HepG2 (cell line): ENCODE measurements around the gene BOLA3. TPM values are rescaled to one million over a fixed set of nuclear protein-coding genes. Genes with fewer than 3 reads are reported as not detected.

Source experiments
- ATAC-seq: fragments of 200-7000 bp; cut with Tn5 transposase; 3 replicates; pipeline ENCODE4 v1.9.1; 2020; ENCODE audit warnings: mild to moderate bottlenecking, moderate library complexity
- BruUV-seq: library from RNA; stranded (reverse); fragments of 400-500 nt; replicated peaks from 2 replicates; lab custom pipeline; 2021; lab: Mats Ljungman, UMichigan
- CTCF ChIA-PET: fragments of 300-600 bp; formaldehyde crosslinking; extraction: SDS; loops from one replicate; lab custom pipeline; 2021; ENCODE audit warnings: low total read pairs, inconsistent platforms, low intra/inter-chr PET ratio; lab: Yijun Ruan, JAX
- POLR2A ChIA-PET: fragments of 350-600 bp; sonication (Branson Sonifier 250); formaldehyde crosslinking; loops from one replicate; lab custom pipeline; 2020; ENCODE audit warnings: antibody characterized with exemption, inconsistent platforms; lab: Yijun Ruan, JAX
- DNase-seq: peaks from one replicate; pipeline ENCODE4 v3.0.0-alpha.2; 2015; ENCODE audit warnings: low spot score
- FAIRE-seq: peaks from 3 replicates; lab custom pipeline; 2011; peaks lifted over from hg19 to GRCh38; lab: Jason Lieb, UNC
- H2AFZ ChIP-seq: one replicate; pipeline ENCODE4 v1.6.1; 2011; ENCODE audit warnings: low read length, inconsistent platforms
- H3K27ac ChIP-seq: fragments of 300-600 bp; 3 replicates; pipeline ENCODE4 v1.8.0; 2011; ENCODE audit warnings: mixed run types, mild to moderate bottlenecking, mixed read lengths, low read length, inconsistent platforms; ENCODE audit not compliant: insufficient read depth; ENCODE audit errors: extremely low read length
- H3K27me3 ChIP-seq, 2 experiments: fragments of 200-600 bp in 1 of 2; 2 replicates in 1 of 2; 3 replicates in 1 of 2; pipeline versions ENCODE4 v1.6.0 to v1.8.0; 2011; ENCODE audit warnings: low read length in 2 of 2, mild to moderate bottlenecking in 2 of 2, moderate library complexity in 2 of 2, inconsistent platforms in 1 of 2; ENCODE audit not compliant: insufficient read depth in 2 of 2, control insufficient read depth in 1 of 2
- H3K36me3 ChIP-seq, 2 experiments: fragments of 200-600 bp in 1 of 2; replicated peaks in 1 of 2; 2 replicates in 1 of 2; 3 replicates in 1 of 2; pipeline versions ENCODE4 v1.5.1 to v1.8.0; 2011; ENCODE audit warnings: low read length in 2 of 2, inconsistent platforms in 1 of 2; ENCODE audit not compliant: insufficient read depth in 2 of 2, control insufficient read depth in 1 of 2
- H3K4me1 ChIP-seq: 2 replicates; pipeline ENCODE4 v1.5.1; 2012; ENCODE audit warnings: low read length, inconsistent platforms; ENCODE audit not compliant: insufficient read depth
- H3K4me2 ChIP-seq: 2 replicates; pipeline ENCODE4 v1.6.0; 2011; ENCODE audit warnings: low read depth, low read length, inconsistent platforms
- H3K4me3 ChIP-seq, 3 experiments: fragments of 200-600 bp in 1 of 3; sonication (generic), shearing (Covaris generic) in 1 of 3; replicated peaks in 1 of 3; 2 replicates each; pipeline ENCODE4 v1.5.1; 2011 to 2016; ENCODE audit warnings: low read length in 3 of 3, inconsistent platforms in 2 of 3, low read depth in 2 of 3, mild to moderate bottlenecking in 2 of 3, control low read depth in 1 of 3, mixed read lengths in 1 of 3; ENCODE audit not compliant: insufficient read depth in 1 of 3
- H3K79me2 ChIP-seq: one replicate; pipeline ENCODE4 v1.6.1; 2011; ENCODE audit warnings: low read length, inconsistent platforms; ENCODE audit not compliant: insufficient read depth
- H3K9ac ChIP-seq: 2 replicates; pipeline ENCODE4 v1.6.0; 2011; ENCODE audit warnings: mild to moderate bottlenecking, low read depth, low read length, inconsistent platforms; ENCODE audit not compliant: insufficient read depth
- H3K9me3 ChIP-seq: 2 replicates; pipeline ENCODE4 v1.5.1; 2012; ENCODE audit warnings: mild to moderate bottlenecking, low read length
- H4K20me1 ChIP-seq: 2 replicates; pipeline ENCODE4 v1.6.0; 2011; ENCODE audit warnings: inconsistent platforms, mild to moderate bottlenecking, low read length, moderate library complexity; ENCODE audit not compliant: insufficient read depth
- ATRX ChIP-seq: sonication (generic); formaldehyde crosslinking; IDR thresholded peaks from 2 replicates; pipeline ENCODE4 v1.4.0; 2020; ENCODE audit warnings: missing genetic modification reagents, borderline replicate concordance
- CEBPG ChIP-seq: IDR thresholded peaks from 2 replicates; pipeline ENCODE4 v1.6.1; 2016
- MAFK ChIP-seq, 2 experiments: IDR thresholded peaks in 1 of 2; conservative IDR thresholded peaks in 1 of 2; 2 replicates each; pipeline ENCODE4 v1.6.1; 2011; ENCODE audit warnings: improper control_type of control experiment in 2 of 2, low read length in 2 of 2
- MYNN ChIP-seq: sonication (generic); formaldehyde crosslinking; IDR thresholded peaks from 2 replicates; pipeline ENCODE4 v1.4.0; 2020; ENCODE audit warnings: mild to moderate bottlenecking, low read depth, missing genetic modification reagents
- RXRA ChIP-seq: sonication (generic); formaldehyde crosslinking; IDR thresholded peaks from 2 replicates; pipeline ENCODE4 v1.5.1; 2020; ENCODE audit warnings: missing genetic modification reagents
- ZNF451 ChIP-seq: sonication (generic); formaldehyde crosslinking; IDR thresholded peaks from 2 replicates; pipeline ENCODE4 v1.5.0; 2020; ENCODE audit warnings: mild to moderate bottlenecking, missing genetic modification reagents
- ZNF687 ChIP-seq: sonication (generic); formaldehyde crosslinking; IDR thresholded peaks from 2 replicates; pipeline ENCODE4 v1.5.1; 2020; ENCODE audit warnings: mild to moderate bottlenecking, missing genetic modification reagents, moderate library complexity
- WGBS: methylation state at CpG from one replicate; pipeline ENCODE4 v1.1.6; 2017; ENCODE audit warnings: low lambda C conversion rate; 5-methylcytosine and 5-hydroxymethylcytosine counted together
- in situ Hi-C: cut with HindIII; loops from 2 replicates; pipeline ENCODE4 v1.10.0; 2017; ENCODE audit warnings: low pct_unique_long_range_greater_than_20kb; ENCODE audit not compliant: extremely low pct_ligation_motif_present
- intact Hi-C: fragments of 100-400 bp; cut with micrococcal nuclease; formaldehyde crosslinking; loops from one replicate; pipeline ENCODE4 v1.10.0; 2022; ENCODE audit not compliant: unreplicated experiment
- polyA plus RNA-seq, 8 experiments: library from polyadenylated mRNA; depleted of rRNA in 3 of 8; stranded (reverse) in 7 of 8; unstranded in 1 of 8; fragments of >200 nt; fragmentation: Illumina TruSeq in 4 of 8; extraction: Trizol in 4 of 8; gene quantifications; 2 replicates each; pipeline versions ENCODE4 v1.2.1 to v1.2.3, GENCODE V29; 2011 to 2016; ENCODE audit warnings: low read depth in 4 of 8, missing spikeins in 1 of 8, mixed read lengths in 1 of 8; ENCODE audit not compliant: insufficient read depth in 1 of 8
- total RNA-seq, 5 experiments: library from RNA; depleted of rRNA; stranded (reverse); fragments of >200 nt; fragmentation: Illumina TruSeq; extraction: Trizol; gene quantifications; 2 replicates each; pipeline ENCODE4 v1.2.3, GENCODE V29; 2016; ENCODE audit warnings: low read depth in 1 of 5
- TF ChIP-seq, protein P1 (sequence below): sonication (generic); formaldehyde crosslinking; IDR thresholded peaks from 2 replicates; pipeline ENCODE4 v1.8.1; 2022; ENCODE audit warnings: low read depth, mild to moderate bottlenecking, missing genetic modification reagents

BOLA3 gene
- total and polyA plus RNA-seq, 2 of the 13 experiments (the other 11 are each of a cell fraction or from before 2014, with no cell fraction given): 89.7 to 170 TPM

- H3K36me3 ChIP-seq: no peaks in the 10 kb centered on the region
- H3K27me3 ChIP-seq: no peaks in the 10 kb centered on the region
- no peak overlapping the region for H3K27ac ChIP-seq
- H3K9ac ChIP-seq: no peak overlapping the region
- ChIA-PET POLR2A (interaction anchor here (1.4 to 1.8 kb wide), 2 partner anchors 10 kb away, joined by 11 to 20 read pairs; partner anchors contain the start of genes MOB1A and MTHFD2), CTCF (no interaction called here)
- TF ChIP-seq MAFK (conservative IDR thresholded peaks at IDR 0.05 in 1 of 2, IDR thresholded peaks at IDR 0.05 in 1 of 2; ENCODE audit: low read length in 2 of 2): 0 out of 4 replicates have a peak, but pooled peaks of 1 of the 2 experiments have one; percentile 9
- TF ChIP-seq, protein P1, sequence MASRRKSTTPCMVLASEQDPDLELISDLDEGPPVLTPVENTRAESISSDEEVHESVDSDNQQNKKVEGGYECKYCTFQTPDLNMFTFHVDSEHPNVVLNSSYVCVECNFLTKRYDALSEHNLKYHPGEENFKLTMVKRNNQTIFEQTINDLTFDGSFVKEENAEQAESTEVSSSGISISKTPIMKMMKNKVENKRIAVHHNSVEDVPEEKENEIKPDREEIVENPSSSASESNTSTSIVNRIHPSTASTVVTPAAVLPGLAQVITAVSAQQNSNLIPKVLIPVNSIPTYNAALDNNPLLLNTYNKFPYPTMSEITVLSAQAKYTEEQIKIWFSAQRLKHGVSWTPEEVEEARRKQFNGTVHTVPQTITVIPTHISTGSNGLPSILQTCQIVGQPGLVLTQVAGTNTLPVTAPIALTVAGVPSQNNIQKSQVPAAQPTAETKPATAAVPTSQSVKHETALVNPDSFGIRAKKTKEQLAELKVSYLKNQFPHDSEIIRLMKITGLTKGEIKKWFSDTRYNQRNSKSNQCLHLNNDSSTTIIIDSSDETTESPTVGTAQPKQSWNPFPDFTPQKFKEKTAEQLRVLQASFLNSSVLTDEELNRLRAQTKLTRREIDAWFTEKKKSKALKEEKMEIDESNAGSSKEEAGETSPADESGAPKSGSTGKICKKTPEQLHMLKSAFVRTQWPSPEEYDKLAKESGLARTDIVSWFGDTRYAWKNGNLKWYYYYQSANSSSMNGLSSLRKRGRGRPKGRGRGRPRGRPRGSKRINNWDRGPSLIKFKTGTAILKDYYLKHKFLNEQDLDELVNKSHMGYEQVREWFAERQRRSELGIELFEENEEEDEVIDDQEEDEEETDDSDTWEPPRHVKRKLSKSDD (CRISPR knock-in tag): no peak
- no peaks in the 10 kb centered on the region for H4K20me1 ChIP-seq
- no peak overlapping the region for H3K4me3 ChIP-seq
- BruUV-seq: no TSS peak
- FAIRE-seq (no peak), ATAC-seq (no peak), DNase-seq (no peak)
- no peak overlapping the region for H2AFZ ChIP-seq
- WGBS: 72% methylated on average over 3 of the region's 3 CpGs
- intact Hi-C loops (no loop called here), in situ Hi-C loops (no loop called here)
- no peaks in the 10 kb centered on the region for H3K79me2 ChIP-seq
- H3K9me3 ChIP-seq: no peaks in the 10 kb centered on the region
- peaks cover 32% of the 10 kb centered on the region for H3K4me1 ChIP-seq
- peak overlapping the region; percentile 71 for H3K4me2 ChIP-seq
Observed at GRCh38 chr2:74188696-74189095, 41.0 kb upstream of the BOLA3 start.

GRCh38 chr2:74188018-74188601, 40.4 kb upstream of the BOLA3 start:
- Histone ChIP-seq H3K36me3 (no peaks in the 10 kb centered on the region), H2AFZ (peak overlapping the region; percentile 37), H3K9me3 (no peaks in the 10 kb centered on the region), H4K20me1 (no peaks in the 10 kb centered on the region), H3K4me2 (peak overlapping the region; percentile 71), H3K9ac (peak overlapping the region; percentile 7; the same call in 1 of the 2 replicates), H3K79me2 (no peaks in the 10 kb centered on the region), H3K27me3 (no peaks in the 10 kb centered on the region), H3K4me3 (peak overlapping the region in 1 of 3 experiments; percentile 45; a peak in 2 of 6 replicates), H3K4me1 (peaks cover 29% of the 10 kb centered on the region), H3K27ac (no peak overlapping the region)
- CTCF ChIA-PET: no interaction called here
- POLR2A ChIA-PET: interaction anchor here (1.4 to 1.8 kb wide), 2 partner anchors 9 to 10 kb away, joined by 11 to 20 read pairs; partner anchors contain the start of genes MOB1A and MTHFD2
- in situ Hi-C loops: no loop called here
- DNase-seq: peak; percentile 33
- ATAC-seq: peak; percentile 72
- intact Hi-C loops: no loop called here
- no peak for FAIRE-seq
- BruUV-seq: no TSS peak
- 16% methylated on average over 6 of the region's 6 CpGs for WGBS
- TF ChIP-seq CEBPG (CRISPR knock-in tag): 0 out of 2 replicates have a peak, but pooled peaks have one; percentile 19
- no peak for TF ChIP-seq ATRX (CRISPR knock-in tag)
- peak; percentile 51 for TF ChIP-seq ZNF687 (CRISPR knock-in tag)
- no peak for TF ChIP-seq MYNN (CRISPR knock-in tag)
- TF ChIP-seq ZNF451: no peak
- peak; percentile 38; the same call in 1 of the 2 replicates for TF ChIP-seq RXRA (CRISPR knock-in tag)
